ENCODE data around the gene SLC44A4.

Gene SLC44A4

DNA sequence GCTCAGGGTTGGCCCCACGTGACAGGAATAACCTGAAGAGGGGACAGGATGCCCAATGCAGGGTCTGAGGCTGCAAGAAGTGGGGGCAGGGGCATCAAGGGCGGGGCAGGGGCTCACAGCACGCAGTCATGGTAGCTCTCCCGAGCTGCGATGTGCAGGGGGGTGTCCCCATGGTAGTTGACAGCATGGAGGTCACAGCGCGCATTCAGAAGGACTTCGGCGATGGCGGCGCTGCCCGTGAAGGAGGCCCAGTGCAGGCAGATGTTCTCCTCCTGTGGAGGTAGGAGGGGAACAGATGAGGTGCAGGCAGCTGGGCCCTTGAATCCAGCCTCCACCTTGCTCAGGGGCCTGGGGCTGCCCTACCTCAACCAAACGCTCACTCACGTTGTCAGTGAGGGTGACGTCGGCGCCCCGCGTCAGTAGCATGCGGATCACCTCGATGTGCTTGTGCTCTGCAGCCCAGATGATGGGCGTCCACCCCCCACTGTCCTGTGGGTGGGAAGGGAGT lies 5.8 kb upstream of the SLC44A4 start:
- H3K27ac ChIP-seq (ENCODE audit: poor library complexity, severe bottlenecking) = no peak overlapping the region
- peaks cover 83% of the 10 kb centered on the region for H3K36me3 ChIP-seq (ENCODE audit: low read depth)
- ATAC-seq (ENCODE audit: low read depth) (no peak), DNase-seq (ENCODE audit: low spot score) (no peak)
- no peaks in the 10 kb centered on the region for H3K9me3 ChIP-seq (ENCODE audit: severe bottlenecking)
- no peak for TF ChIP-seq CTCF (IDR thresholded peaks at IDR 0.05; ENCODE audit: poor library complexity, severe bottlenecking)
- H3K4me1 ChIP-seq (ENCODE audit: insufficient read depth, poor library complexity, severe bottlenecking) = no peaks in the 10 kb centered on the region
- no peak overlapping the region for H3K4me3 ChIP-seq (ENCODE audit: severe bottlenecking)
- H3K27me3 ChIP-seq (ENCODE audit: insufficient read depth, poor library complexity, severe bottlenecking) = no peaks in the 10 kb centered on the region

- H3K9me3 ChIP-seq (ENCODE audit: severe bottlenecking) = no peaks in the 10 kb centered on the region
- H3K27me3 ChIP-seq (ENCODE audit: insufficient read depth, poor library complexity, severe bottlenecking) = no peaks in the 10 kb centered on the region
- DNase-seq (ENCODE audit: low spot score) (no peak), ATAC-seq (ENCODE audit: low read depth) (no peak)
- H3K4me1 ChIP-seq (ENCODE audit: insufficient read depth, poor library complexity, severe bottlenecking) = no peaks in the 10 kb centered on the region
- H3K36me3 ChIP-seq (ENCODE audit: low read depth) = peaks cover 74% of the 10 kb centered on the region
- no peak for TF ChIP-seq CTCF (IDR thresholded peaks at IDR 0.05; ENCODE audit: poor library complexity, severe bottlenecking)
- no peak overlapping the region for H3K4me3 ChIP-seq (ENCODE audit: severe bottlenecking)
- no peak overlapping the region for H3K27ac ChIP-seq (ENCODE audit: poor library complexity, severe bottlenecking)
Measured at GRCh38 chr6:31883676-31884075, 4.9 kb upstream of the SLC44A4 start.

- H3K36me3 ChIP-seq (ENCODE audit: low read depth) = peaks cover 60% of the 10 kb centered on the region
- no peaks in the 10 kb centered on the region for H3K27me3 ChIP-seq (ENCODE audit: insufficient read depth, poor library complexity, severe bottlenecking)
- ATAC-seq (ENCODE audit: low read depth) = no peak
Measured at GRCh38 chr6:31882344-31882743, 3.5 kb upstream of the SLC44A4 start.

DNA sequence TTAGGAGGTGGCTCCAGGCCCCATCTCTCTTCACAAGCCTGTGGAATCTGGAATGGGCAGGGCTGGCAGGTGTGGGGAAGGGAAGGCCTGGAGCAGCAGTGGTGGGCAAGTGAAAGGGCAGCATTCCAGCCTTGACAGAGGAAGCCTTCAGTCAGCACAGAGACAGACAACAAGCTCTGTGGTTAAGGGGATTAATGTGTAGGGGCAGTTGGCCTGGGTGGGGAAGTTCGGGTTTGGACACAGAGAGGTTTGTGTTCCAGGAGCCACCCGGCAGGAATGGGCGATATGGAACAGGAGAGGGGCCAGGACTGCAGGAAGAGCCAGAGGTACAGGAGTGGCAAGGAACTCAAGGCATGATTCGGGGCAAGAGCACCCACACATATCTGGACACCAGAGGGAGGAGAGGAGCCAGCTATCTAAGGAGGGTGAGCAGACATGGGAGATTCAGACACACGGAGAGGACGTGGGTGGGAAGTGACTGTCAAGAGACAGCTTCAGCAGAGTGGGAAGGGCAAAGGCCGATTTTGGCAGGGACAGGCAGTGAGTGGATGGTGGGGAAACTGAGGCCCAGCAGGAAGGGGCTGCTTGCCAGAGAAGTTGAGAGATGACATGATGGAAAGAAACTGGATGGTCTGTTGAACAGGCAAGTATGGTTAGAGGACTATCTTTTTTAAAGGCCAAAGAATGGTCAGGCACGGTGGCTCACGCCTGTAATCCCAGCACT lies 2.5 kb upstream of the SLC44A4 start:
- Histone ChIP-seq H3K27ac (ENCODE audit: poor library complexity, severe bottlenecking) (no peak overlapping the region), H3K36me3 (ENCODE audit: low read depth) (peaks cover 52% of the 10 kb centered on the region)

More at GRCh38 chr6:31882344-31882743, 3.5 kb upstream of the SLC44A4 start:
- H3K4me3 ChIP-seq (ENCODE audit: severe bottlenecking) = no peak overlapping the region
- no peak overlapping the region for H3K27ac ChIP-seq (ENCODE audit: poor library complexity, severe bottlenecking)
- no peak for TF ChIP-seq CTCF (IDR thresholded peaks at IDR 0.05; ENCODE audit: poor library complexity, severe bottlenecking)
- no peaks in the 10 kb centered on the region for H3K9me3 ChIP-seq (ENCODE audit: severe bottlenecking)
- no peaks in the 10 kb centered on the region for H3K4me1 ChIP-seq (ENCODE audit: insufficient read depth, poor library complexity, severe bottlenecking)
- no peak for DNase-seq (ENCODE audit: low spot score)

More for the DNA sequence above, 2.5 kb upstream of the SLC44A4 start:
- H3K4me1 ChIP-seq (ENCODE audit: insufficient read depth, poor library complexity, severe bottlenecking) = no peaks in the 10 kb centered on the region
- no peak for ATAC-seq (ENCODE audit: low read depth)
- no peaks in the 10 kb centered on the region for H3K27me3 ChIP-seq (ENCODE audit: insufficient read depth, poor library complexity, severe bottlenecking)
- no peak for TF ChIP-seq CTCF (IDR thresholded peaks at IDR 0.05; ENCODE audit: poor library complexity, severe bottlenecking)
- no peaks in the 10 kb centered on the region for H3K9me3 ChIP-seq (ENCODE audit: severe bottlenecking)
- no peak overlapping the region for H3K4me3 ChIP-seq (ENCODE audit: severe bottlenecking)
- no peak for DNase-seq (ENCODE audit: low spot score)

All from RWPE2 (cell line).